Measurements from ENCODE around the gene CCNY. TPM values are rescaled to one million over a fixed set of nuclear protein-coding genes. Genes with fewer than 3 reads are reported as not detected.
"Not testable (repeated sequence)": the region's sequence is repeated elsewhere in the genome, so short reads cannot be mapped to it uniquely, and the experiment has no call there.

CCNY gene
- total RNA-seq, 2 experiments from 2014 or later: 62.5 to 62.8 TPM

GRCh38 chr10:35351021-35351420 lies 14.7 kb downstream of the CCNY start:
- POLR2A ChIA-PET: no interaction called here

GRCh38 chr10:35352097-35352496 lies 15.8 kb downstream of the CCNY start:
- CTCF ChIA-PET: interaction anchor here (0.5 to 0.6 kb wide), 3 partner anchors 48 to 113 kb away, joined by 3 to 4 read pairs (median 3); no protein-coding TSS in a partner anchor
- POLR2A ChIA-PET: no interaction called here

More at GRCh38 chr10:35351021-35351420, 14.7 kb downstream of the CCNY start:
- CTCF ChIA-PET: interaction anchor here (1.7 kb wide), 1 partner anchor 14 kb away, joined by 4 read pairs; no protein-coding TSS in a partner anchor

GRCh38 chr10:35352512-35352911 lies 16.2 kb downstream of the CCNY start:
- CTCF ChIA-PET: interaction anchor here (0.6 kb wide), 1 partner anchor 112 kb away, joined by 3 read pairs; no protein-coding TSS in a partner anchor
- POLR2A ChIA-PET: no interaction called here

- ChIA-PET POLR2A (no interaction called here), CTCF (interaction anchor here (1.1 kb wide), 1 partner anchor 13 kb away, joined by 4 read pairs; no protein-coding TSS in a partner anchor)
Observed at GRCh38 chr10:35353395-35353794, 17.1 kb downstream of the CCNY start.

- ChIA-PET CTCF (interaction anchor here (1.1 kb wide), 1 partner anchor 13 kb away, joined by 4 read pairs; no protein-coding TSS in a partner anchor), POLR2A (no interaction called here)
Observed at GRCh38 chr10:35353805-35354204, 17.5 kb downstream of the CCNY start.

- CTCF ChIA-PET: interaction anchor here (1.7 kb wide), 1 partner anchor 18 kb away, joined by 4 read pairs; the partner anchor contains the start of gene CCNY
- POLR2A ChIA-PET: not testable (repeated sequence)
Observed at GRCh38 chr10:35354257-35354656, 17.9 kb downstream of the CCNY start.

GRCh38 chr10:35355971-35356724 lies 19.8 kb downstream of the CCNY start:
- POLR2A ChIA-PET: interaction anchor here (0.7 to 1.3 kb wide), 7 partner anchors 11 to 150 kb away, joined by 3 to 6 read pairs (median 4); no protein-coding TSS in a partner anchor

GRCh38 chr10:35356725-35357092 lies 20.4 kb downstream of the CCNY start:
- ChIA-PET CTCF (interaction anchor here (1.0 to 2.3 kb wide), 4 partner anchors 14 to 237 kb away, joined by 3 to 10 read pairs (median 6); no protein-coding TSS in a partner anchor), POLR2A (interaction anchor here (1.0 to 1.3 kb wide), 5 partner anchors 11 to 28 kb away, joined by 3 to 6 read pairs (median 4); no protein-coding TSS in a partner anchor)

More at GRCh38 chr10:35355971-35356724, 19.8 kb downstream of the CCNY start:
- CTCF ChIA-PET: interaction anchor here (0.6 to 2.3 kb wide), 7 partner anchors 13 to 236 kb away, joined by 3 to 10 read pairs (median 4); partner anchors contain the start of gene CCNY

- CTCF ChIA-PET: no interaction called here
- POLR2A ChIA-PET: no interaction called here
Observed at GRCh38 chr10:35359056-35359455, 22.7 kb downstream of the CCNY start.

GRCh38 chr10:35359873-35360272 lies 23.6 kb downstream of the CCNY start:
- ChIA-PET CTCF (no interaction called here), POLR2A (no interaction called here)

- POLR2A ChIA-PET: no interaction called here
- CTCF ChIA-PET: no interaction called here
Observed at GRCh38 chr10:35362701-35363350, 26.5 kb downstream of the CCNY start.

GRCh38 chr10:35363587-35363986 lies 27.3 kb downstream of the CCNY start:
- ChIA-PET POLR2A (no interaction called here), CTCF (no interaction called here)

- POLR2A ChIA-PET: no interaction called here
- CTCF ChIA-PET: interaction anchor here (0.6 to 0.7 kb wide), 2 partner anchors 20 to 238 kb away, joined by 3 read pairs; no protein-coding TSS in a partner anchor
Observed at GRCh38 chr10:35364808-35365207, 28.5 kb downstream of the CCNY start.

GRCh38 chr10:35365994-35366393 lies 29.7 kb downstream of the CCNY start:
- ChIA-PET POLR2A (no interaction called here), CTCF (no interaction called here)

GRCh38 chr10:35367107-35367859 lies 31.0 kb downstream of the CCNY start:
- ChIA-PET POLR2A (no interaction called here), CTCF (interaction anchor here (0.9 kb wide), 1 partner anchor 9 kb away, joined by 4 read pairs; no protein-coding TSS in a partner anchor)

GRCh38 chr10:35367982-35368381 lies 31.7 kb downstream of the CCNY start:
- CTCF ChIA-PET: interaction anchor here (0.9 kb wide), 1 partner anchor 10 kb away, joined by 4 read pairs; no protein-coding TSS in a partner anchor
- POLR2A ChIA-PET: no interaction called here

- CTCF ChIA-PET: interaction anchor here (0.9 kb wide), 1 partner anchor 11 kb away, joined by 4 read pairs; no protein-coding TSS in a partner anchor
- POLR2A ChIA-PET: no interaction called here
Observed at GRCh38 chr10:35368485-35369048, 32.3 kb downstream of the CCNY start.

GRCh38 chr10:35369049-35369611 lies 32.8 kb downstream of the CCNY start:
- CTCF ChIA-PET: interaction anchor here (1.0 kb wide), 1 partner anchor 39 kb away, joined by 3 read pairs; no protein-coding TSS in a partner anchor
- POLR2A ChIA-PET: no interaction called here

- POLR2A ChIA-PET: no interaction called here
- CTCF ChIA-PET: no interaction called here
Observed at GRCh38 chr10:35371731-35372130, 35.4 kb downstream of the CCNY start.

Measured in activated CD8-positive, alpha-beta memory T cell treated with anti-CD3 and anti-CD28 coated beads for 36 hours (primary cell).